Panc1 (cell line): ENCODE data around the gene ZBTB33. TPM values are rescaled to one million over a fixed set of nuclear protein-coding genes. Genes with fewer than 3 reads are reported as not detected.

Experiments used
- ATAC-seq: fragments of 200-7000 bp; cut with Tn5 transposase; 2 replicates; pipeline ENCODE4 v1.9.1; 2020; ENCODE audit warnings: mild to moderate bottlenecking, moderate library complexity
- BruUV-seq: library from RNA; stranded (reverse); fragments of 400-500 nt; replicated peaks from 2 replicates; lab custom pipeline; 2021; lab: Mats Ljungman, UMichigan
- CTCF ChIA-PET: fragments of 300-600 bp; sonication (Branson Sonifier 250); formaldehyde crosslinking; loops from one replicate; lab custom pipeline; 2022; ENCODE audit warnings: antibody characterized with exemption; lab: Charles Lee
- POLR2A ChIA-PET: fragments of 300-600 bp; sonication (Branson Sonifier 250); formaldehyde crosslinking; loops from one replicate; lab custom pipeline; 2022; ENCODE audit warnings: antibody characterized with exemption; lab: Charles Lee
- DNase-seq: peaks from one replicate; pipeline ENCODE4 v3.0.0-alpha.2; 2010; ENCODE audit warnings: low read depth, low spot score
- H3K27ac ChIP-seq: 2 replicates; pipeline ENCODE4 v1.5.1; 2011; ENCODE audit warnings: mild to moderate bottlenecking, low read length, inconsistent platforms
- H3K27me3 ChIP-seq: fragments of 200-500 bp; sonication (Bioruptor generic); 2 replicates; pipeline ENCODE4 v1.6.0; 2014; ENCODE audit warnings: low read length, inconsistent platforms; ENCODE audit not compliant: control insufficient read depth, insufficient read depth
- H3K36me3 ChIP-seq: fragments of 200-500 bp; sonication (Bioruptor generic); 2 replicates; pipeline ENCODE4 v1.5.1; 2014; ENCODE audit warnings: inconsistent platforms, mild to moderate bottlenecking, low read length, moderate library complexity; ENCODE audit not compliant: control insufficient read depth, insufficient read depth
- H3K4me1 ChIP-seq: 2 replicates; pipeline ENCODE4 v1.5.1; 2011; ENCODE audit warnings: inconsistent platforms, mild to moderate bottlenecking, low read length, moderate library complexity; ENCODE audit not compliant: control insufficient read depth, insufficient read depth
- H3K4me3 ChIP-seq, 2 experiments: 2 replicates each; pipeline ENCODE4 v1.5.1; 2011 to 2012; ENCODE audit warnings: low read depth in 2 of 2, low read length in 2 of 2, mild to moderate bottlenecking in 2 of 2, inconsistent platforms in 1 of 2, moderate library complexity in 1 of 2
- H3K9me3 ChIP-seq: fragments of 200-500 bp; sonication (Bioruptor generic); 2 replicates; pipeline ENCODE4 v1.5.1; 2014; ENCODE audit warnings: low read depth, mild to moderate bottlenecking, inconsistent platforms, low read length, moderate library complexity; ENCODE audit not compliant: control insufficient read depth, insufficient read depth
- CTCF ChIP-seq: fragments of 450-650 bp; IDR thresholded peaks from 2 replicates; pipeline ENCODE4 v1.5.1; 2017; ENCODE audit warnings: mild to moderate bottlenecking
- POLR2AphosphoS5 ChIP-seq: IDR thresholded peaks from 2 replicates; pipeline ENCODE4 v1.6.1; 2012; ENCODE audit warnings: mild to moderate bottlenecking, low read depth, low read length, moderate library complexity
- REST ChIP-seq, 2 experiments: IDR thresholded peaks; 2 replicates each; pipeline ENCODE4 v1.6.1; 2011 to 2012; ENCODE audit warnings: low read depth in 2 of 2, control low read depth in 1 of 2, low read length in 1 of 2, mild to moderate bottlenecking in 1 of 2, moderate library complexity in 1 of 2; ENCODE audit not compliant: insufficient read depth in 1 of 2
- SIN3A ChIP-seq: IDR thresholded peaks from 2 replicates; pipeline ENCODE4 v1.6.1; 2012; ENCODE audit warnings: low read depth, mild to moderate bottlenecking, low read length, moderate library complexity, borderline replicate concordance; ENCODE audit not compliant: insufficient read depth
- TCF7L2 ChIP-seq: IDR thresholded peaks from 2 replicates; pipeline ENCODE4 v1.6.1; 2011; ENCODE audit warnings: mild to moderate bottlenecking, low read depth, low read length, inconsistent platforms
- in situ Hi-C: cut with HindIII; loops from 2 replicates; pipeline ENCODE4 v1.10.0; 2016; ENCODE audit warnings: low sequenced_read_pairs, low pct_unique_long_range_greater_than_20kb
- intact Hi-C: fragments of 100-400 bp; cut with micrococcal nuclease; formaldehyde crosslinking; loops from one replicate; pipeline ENCODE4 v1.10.0; 2022; ENCODE audit not compliant: unreplicated experiment
- total RNA-seq: library from RNA; stranded (reverse); gene quantifications from one replicate; pipeline ENCODE4 v1.2.1, GENCODE V29; 2021; ENCODE audit not compliant: unreplicated experiment

ZBTB33 gene
- total RNA-seq, 1 experiment from 2014 or later = 21.5 TPM

GRCh38 chrX:120270567-120270966, 20.0 kb downstream of the ZBTB33 start:
- DNase-seq (no peak), ATAC-seq (no peak)
- Histone ChIP-seq H3K27ac (no peak overlapping the region), H3K9me3 (no peaks in the 10 kb centered on the region), H3K4me1 (no peaks in the 10 kb centered on the region), H3K36me3 (no peaks in the 10 kb centered on the region; the same call in 1 of the 2 replicates), H3K27me3 (peaks cover 11% of the 10 kb centered on the region), H3K4me3 (no peak overlapping the region)
- no TSS peak for BruUV-seq
- in situ Hi-C loops (no loop called here), intact Hi-C loops (no loop called here)
- ChIA-PET CTCF (interaction anchor here (0.6 kb wide), 1 partner anchor 13 kb away, joined by 8 read pairs; no protein-coding TSS in a partner anchor), POLR2A (interaction anchor here (0.6 kb wide), 1 partner anchor 42 kb away, joined by 6 read pairs; no protein-coding TSS in a partner anchor)
- TF ChIP-seq CTCF (no peak), REST (IDR thresholded peaks at IDR 0.05; ENCODE audit: insufficient read depth in 1 of 2, low read depth in 2 of 2, low read length in 1 of 2) (no peak), SIN3A (no peak), POLR2AphosphoS5 (no peak), TCF7L2 (no peak)

- Histone ChIP-seq H3K9me3 (no peaks in the 10 kb centered on the region), H3K27me3 (peaks cover 11% of the 10 kb centered on the region), H3K4me3 (no peak overlapping the region), H3K4me1 (no peaks in the 10 kb centered on the region), H3K36me3 (no peaks in the 10 kb centered on the region; the same call in 1 of the 2 replicates), H3K27ac (no peak overlapping the region)
- no TSS peak for BruUV-seq
- TF ChIP-seq POLR2AphosphoS5 (no peak), TCF7L2 (no peak), CTCF (no peak), REST (IDR thresholded peaks at IDR 0.05; ENCODE audit: insufficient read depth in 1 of 2, low read depth in 2 of 2, low read length in 1 of 2) (no peak)
- no peak for ATAC-seq
- in situ Hi-C loops = no loop called here
- intact Hi-C loops = no loop called here
- CTCF ChIA-PET = no interaction called here
- POLR2A ChIA-PET = no interaction called here
- DNase-seq = no peak
Measured at GRCh38 chrX:120271218-120271617, 20.6 kb downstream of the ZBTB33 start.
